B cell (primary cell): ENCODE results near the gene RABGAP1L. TPM values are rescaled to one million over a fixed set of nuclear protein-coding genes. Genes with fewer than 3 reads are reported as not detected.

Experiments used
- ATAC-seq: fragments of 200-7000 bp; cut with Tn5 transposase; one replicate; pipeline ENCODE4 v1.10.0; 2021; ENCODE audit warnings: low read depth, mild to moderate bottlenecking, moderate number of reproducible peaks, moderate library complexity
- CTCF ChIA-PET: fragments of 350-600 bp; sonication (Branson Sonifier 250); formaldehyde crosslinking; loops from one replicate; lab custom pipeline; 2021; ENCODE audit warnings: antibody characterized with exemption, inconsistent platforms; lab: Charles Lee
- POLR2A ChIA-PET: fragments of 350-600 bp; sonication (Branson Sonifier 250); formaldehyde crosslinking; loops from one replicate; lab custom pipeline; 2021; ENCODE audit warnings: antibody characterized with exemption; lab: Charles Lee
- DNase-seq: peaks from one replicate; pipeline ENCODE4 v3.0.0; 2013
- H2AFZ ChIP-seq: 2 replicates; pipeline ENCODE4 v1.6.1; 2012; ENCODE audit warnings: mild to moderate bottlenecking, low read depth, low read length; ENCODE audit not compliant: insufficient read depth, poor library complexity, severe bottlenecking
- H3K27ac ChIP-seq, 2 donors: 1 replicate in 1 of 2; 2 replicates in 1 of 2; pipeline ENCODE4 v1.5.1; 2012 to 2013; ENCODE audit warnings: low read length in 2 of 2, mild to moderate bottlenecking in 2 of 2, moderate library complexity in 1 of 2
- H3K27me3 ChIP-seq, 4 experiments: fragments of 200-600 bp in 1 of 4; sonication (generic) in 1 of 4; replicated peaks in 1 of 4; 1 replicate in 2 of 4; 2 replicates in 2 of 4; pipeline versions ENCODE4 v1.6.1 to v1.7.0; 2013 to 2016; ENCODE audit warnings: low read length in 3 of 4, mild to moderate bottlenecking in 2 of 4, mixed read lengths in 1 of 4, moderate library complexity in 1 of 4; ENCODE audit not compliant: insufficient read depth in 4 of 4, control insufficient read depth in 3 of 4; ENCODE audit errors: control extremely low read depth in 1 of 4
- H3K36me3 ChIP-seq, 2 experiments: replicated peaks in 1 of 2; 1 replicate in 1 of 2; 2 replicates in 1 of 2; pipeline versions ENCODE4 v1.6.1 to v1.7.1; 2013; ENCODE audit warnings: low read length in 1 of 2; ENCODE audit not compliant: insufficient read depth in 2 of 2, control insufficient read depth in 1 of 2; ENCODE audit errors: control extremely low read depth in 1 of 2, extremely low read depth in 1 of 2
- H3K4me1 ChIP-seq, 2 donors: fragments of 200-600 bp in 1 of 2; sonication (generic) in 1 of 2; 1 replicate in 1 of 2; 2 replicates in 1 of 2; pipeline versions ENCODE4 v1.5.1 to v1.6.1; 2013 to 2017; ENCODE audit warnings: low read length in 2 of 2; ENCODE audit not compliant: control insufficient read depth in 2 of 2, insufficient read depth in 2 of 2
- H3K4me2 ChIP-seq: replicated peaks from 2 replicates; pipeline ENCODE3; 2012; ENCODE audit warnings: mild to moderate bottlenecking, low read depth, low read length; ENCODE audit not compliant: poor library complexity, severe bottlenecking
- H3K4me3 ChIP-seq, 5 experiments: fragments of 200-600 bp in 1 of 5; sonication (generic) in 1 of 5; 1 replicate in 3 of 5; 2 replicates in 2 of 5; pipeline versions ENCODE4 v1.5.1 to v1.7.0; 2011 to 2016; ENCODE audit warnings: low read length in 4 of 5, mild to moderate bottlenecking in 4 of 5, low read depth in 2 of 5, control low read depth in 1 of 5, moderate library complexity in 1 of 5; ENCODE audit not compliant: insufficient read depth in 1 of 5; ENCODE audit errors: control extremely low read depth in 1 of 5, extremely low read depth in 1 of 5
- H3K79me2 ChIP-seq: fragments of 200-600 bp; sonication (generic); one replicate; pipeline ENCODE4 v1.6.0; 2016; ENCODE audit warnings: low read length; ENCODE audit not compliant: control insufficient read depth, insufficient read depth
- H3K9ac ChIP-seq: fragments of 200-600 bp; sonication (generic); 2 replicates; pipeline ENCODE4 v1.6.1; 2017; ENCODE audit warnings: mild to moderate bottlenecking, low read length, moderate library complexity
- H3K9me3 ChIP-seq, 3 donors: one replicate each; pipeline versions ENCODE4 v1.6.1 to v1.7.1; 2013; ENCODE audit warnings: low read length in 2 of 3; ENCODE audit not compliant: control insufficient read depth in 2 of 3, insufficient read depth in 1 of 3; ENCODE audit errors: control extremely low read depth in 1 of 3
- H4K20me1 ChIP-seq: 2 replicates; pipeline ENCODE4 v1.6.0; 2012; ENCODE audit warnings: mild to moderate bottlenecking, low read length; ENCODE audit not compliant: insufficient read depth, control insufficient read depth, poor library complexity, severe bottlenecking
- H3K27ac Mint-ChIP-seq: one replicate; pipeline ENCODE4 v1.8.0; 2021; ENCODE audit warnings: mixed read lengths
- H3K27me3 Mint-ChIP-seq: one replicate; pipeline ENCODE4 v1.8.0; 2021; ENCODE audit warnings: mixed read lengths
- H3K4me1 Mint-ChIP-seq: one replicate; pipeline ENCODE4 v1.8.0; 2021; ENCODE audit warnings: mixed read lengths
- H3K4me3 Mint-ChIP-seq: one replicate; pipeline ENCODE4 v1.8.0; 2021; ENCODE audit warnings: mixed read lengths
- H3K9me3 Mint-ChIP-seq: one replicate; pipeline ENCODE4 v1.8.0; 2022; ENCODE audit warnings: mixed read lengths; ENCODE audit not compliant: insufficient read depth
- CTCF ChIP-seq: fragments of 200-600 bp; IDR thresholded peaks from one replicate; pipeline ENCODE4 v1.8.0; 2022; ENCODE audit warnings: antibody characterized with exemption, mild to moderate bottlenecking
- EZH2 ChIP-seq: IDR thresholded peaks from 2 replicates; pipeline ENCODE4 v1.6.1; 2012; ENCODE audit warnings: borderline replicate concordance, low read depth, mild to moderate bottlenecking, moderate library complexity, low read length; ENCODE audit not compliant: insufficient read depth, poor library complexity, severe bottlenecking
- WGBS: methylation state at CpG from one replicate; pipeline ENCODE4 v1.1.5; 2013; ENCODE audit warnings: missing lambda C conversion rate; ENCODE audit not compliant: insufficient coverage; 5-methylcytosine and 5-hydroxymethylcytosine counted together
- intact Hi-C: fragments of 100-400 bp; cut with micrococcal nuclease; formaldehyde crosslinking; loops from one replicate; pipeline ENCODE4 v1.10.0; 2022
- polyA plus RNA-seq: library from polyadenylated mRNA; depleted of rRNA; stranded (reverse); fragments of >200 nt; gene quantifications from 2 replicates; pipeline ENCODE4 v1.2.3, GENCODE V29; 2012
- total RNA-seq, 2 donors: library from RNA; stranded (reverse); fragments of 120-200 nt in 1 of 2; gene quantifications; 1 replicate in 1 of 2; 2 replicates in 1 of 2; pipeline versions ENCODE4 v1.2.3 to v1.2.4, GENCODE V29; 2013 to 2022

RABGAP1L gene
- total and polyA plus RNA-seq, 2 donors (not counting 1 experiment from before 2014, with no cell fraction given): 34.9 to 159 TPM

- Histone ChIP-seq H3K9ac (peak overlapping the region; percentile 99), H3K27me3 (no peaks in the 10 kb centered on the region), H3K9me3 (no peaks in the 10 kb centered on the region), H3K79me2 (peaks cover 37% of the 10 kb centered on the region), H4K20me1 (peaks cover 10% of the 10 kb centered on the region), H2AFZ (peak overlapping the region; percentile 77), H3K27ac (peak overlapping the region; percentile 99), H3K4me3 (peak overlapping the region; percentile 73 to 93 (median 91)), H3K4me2 (peak overlapping the region; percentile 87), H3K4me1 (peaks cover 22 to 23% of the 10 kb centered on the region in 2 donors), H3K36me3 (peaks cover 0 to 3% of the 10 kb centered on the region in 2 experiments)
- 22% methylated on average over 14 of the region's 19 CpGs for WGBS
- no peak overlapping the region for H3K27ac Mint-ChIP-seq
- ChIA-PET POLR2A (interaction anchor here (1.0 to 3.3 kb wide), 16 partner anchors 8 to 1521 kb away, joined by 3 to 57 read pairs (median 5); partner anchors contain the start of genes MRPS14, PRDX6 and ZBTB37), CTCF (interaction anchor here (0.7 to 4.2 kb wide), 23 partner anchors 9 to 736 kb away, joined by 3 to 22 read pairs (median 4); partner anchors contain the start of gene MRPS14)
- no peak overlapping the region for H3K4me3 Mint-ChIP-seq
- intact Hi-C loops: loop anchor here (1.0 to 10.0 kb wide), 8 partner anchors 25 to 1174 kb away; partner anchors contain the start of genes CENPL, DARS2, MRPS14 and RC3H1
- no peak for ATAC-seq
- no peak for DNase-seq
- H3K9me3 Mint-ChIP-seq: no peaks in the 10 kb centered on the region
- peak; percentile 92 for TF ChIP-seq CTCF
- no peak for TF ChIP-seq EZH2
- H3K4me1 Mint-ChIP-seq: peaks cover 34% of the 10 kb centered on the region
- no peaks in the 10 kb centered on the region for H3K27me3 Mint-ChIP-seq
Measured at GRCh38 chr1:174998569-174999215, 839.4 kb downstream of the RABGAP1L start.
